HEK293 (cell line): Measurements from ENCODE around the gene RNF214.

Source experiments
- BCL6B ChIP-seq: fragments of 450-650 bp; formaldehyde crosslinking; IDR thresholded peaks from 2 replicates; pipeline ENCODE4 v1.5.1; 2017; ENCODE audit warnings: missing biosample characterization, missing genetic modification characterization
- KLF8 ChIP-seq: fragments of 450-650 bp; formaldehyde crosslinking; IDR thresholded peaks from 2 replicates; pipeline ENCODE4 v1.5.1; 2016; ENCODE audit warnings: missing biosample characterization, missing genetic modification characterization
- OVOL3 ChIP-seq: fragments of 450-650 bp; formaldehyde crosslinking; IDR thresholded peaks from 2 replicates; pipeline ENCODE4 v1.5.1; 2016; ENCODE audit warnings: missing biosample characterization, missing genetic modification characterization
- PATZ1 ChIP-seq: fragments of 450-650 bp; formaldehyde crosslinking; IDR thresholded peaks from 2 replicates; pipeline ENCODE4 v1.5.1; 2016; ENCODE audit warnings: missing biosample characterization, missing genetic modification characterization
- PRDM2 ChIP-seq: fragments of 450-650 bp; formaldehyde crosslinking; IDR thresholded peaks from 2 replicates; pipeline ENCODE4 v1.5.1; 2016; ENCODE audit warnings: missing biosample characterization, missing genetic modification characterization, borderline replicate concordance
- PRDM6 ChIP-seq: fragments of 450-650 bp; formaldehyde crosslinking; IDR thresholded peaks from 2 replicates; pipeline ENCODE4 v1.5.1; 2017; ENCODE audit warnings: missing biosample characterization, missing genetic modification characterization
- SCRT2 ChIP-seq: fragments of 450-650 bp; formaldehyde crosslinking; IDR thresholded peaks from 2 replicates; pipeline ENCODE4 v1.5.1; 2016; ENCODE audit warnings: missing biosample characterization, missing genetic modification characterization
- SETDB1 ChIP-seq: IDR thresholded peaks from one replicate; pipeline ENCODE4 v1.6.1; 2017; ENCODE audit warnings: mild to moderate bottlenecking, low read length, moderate library complexity, mixed read lengths; ENCODE audit not compliant: insufficient read length
- WT1 ChIP-seq: fragments of 450-650 bp; formaldehyde crosslinking; IDR thresholded peaks from 2 replicates; pipeline ENCODE4 v1.5.1; 2016; ENCODE audit warnings: missing biosample characterization, missing genetic modification characterization
- YY1 ChIP-seq: fragments of 450-650 bp; formaldehyde crosslinking; IDR thresholded peaks from 2 replicates; pipeline ENCODE4 v1.5.1; 2018; ENCODE audit warnings: missing biosample characterization, missing genetic modification characterization
- ZBTB26 ChIP-seq: fragments of 450-650 bp; formaldehyde crosslinking; optimal IDR thresholded peaks from 2 replicates; pipeline ENCODE3; 2016; ENCODE audit warnings: missing biosample characterization, mild to moderate bottlenecking, missing genetic modification characterization
- ZFHX2 ChIP-seq: fragments of 450-650 bp; formaldehyde crosslinking; conservative IDR thresholded peaks from 2 replicates; pipeline ENCODE4 v1.5.1; 2016; ENCODE audit warnings: missing biosample characterization, missing genetic modification characterization
- ZFP69B ChIP-seq: fragments of 450-650 bp; formaldehyde crosslinking; IDR thresholded peaks from 2 replicates; pipeline ENCODE4 v1.5.1; 2016; ENCODE audit warnings: missing biosample characterization, missing genetic modification characterization
- ZNF10 ChIP-seq: fragments of 450-650 bp; formaldehyde crosslinking; IDR thresholded peaks from 2 replicates; pipeline ENCODE4 v1.5.1; 2017; ENCODE audit warnings: missing biosample characterization, missing genetic modification characterization
- ZNF133 ChIP-seq: fragments of 450-650 bp; formaldehyde crosslinking; IDR thresholded peaks from 2 replicates; pipeline ENCODE4 v1.5.1; 2016; ENCODE audit warnings: missing biosample characterization, missing genetic modification characterization
- ZNF169 ChIP-seq: fragments of 450-650 bp; formaldehyde crosslinking; IDR thresholded peaks from 2 replicates; pipeline ENCODE4 v1.5.1; 2016; ENCODE audit warnings: missing biosample characterization, missing genetic modification characterization
- ZNF184 ChIP-seq: fragments of 450-650 bp; IDR thresholded peaks from 2 replicates; pipeline ENCODE4 v1.5.1; 2018; ENCODE audit warnings: missing biosample characterization, mild to moderate bottlenecking, missing genetic modification characterization
- ZNF24 ChIP-seq: fragments of 450-650 bp; formaldehyde crosslinking; IDR thresholded peaks from 2 replicates; pipeline ENCODE4 v1.5.1; 2016; ENCODE audit warnings: missing biosample characterization, missing genetic modification characterization
- ZNF335 ChIP-seq: fragments of 450-650 bp; formaldehyde crosslinking; conservative IDR thresholded peaks from 2 replicates; pipeline ENCODE4 v1.5.1; 2016; ENCODE audit warnings: missing biosample characterization, missing genetic modification characterization
- ZNF37A ChIP-seq: fragments of 450-650 bp; IDR thresholded peaks from 2 replicates; pipeline ENCODE4 v1.5.1; 2018; ENCODE audit warnings: missing biosample characterization, missing genetic modification characterization
- ZNF521 ChIP-seq: fragments of 450-650 bp; formaldehyde crosslinking; IDR thresholded peaks from 2 replicates; pipeline ENCODE4 v1.5.1; 2017; ENCODE audit warnings: missing biosample characterization, mild to moderate bottlenecking, missing genetic modification characterization
- ZNF561 ChIP-seq: fragments of 450-650 bp; IDR thresholded peaks from 2 replicates; pipeline ENCODE4 v1.5.1; 2018; ENCODE audit warnings: missing biosample characterization, missing genetic modification characterization, borderline replicate concordance
- ZNF600 ChIP-seq: fragments of 450-650 bp; formaldehyde crosslinking; IDR thresholded peaks from 2 replicates; pipeline ENCODE4 v1.5.1; 2016; ENCODE audit warnings: missing biosample characterization, missing genetic modification characterization
- ZNF610 ChIP-seq: fragments of 450-650 bp; formaldehyde crosslinking; IDR thresholded peaks from 2 replicates; pipeline ENCODE4 v1.5.1; 2016; ENCODE audit warnings: missing biosample characterization, missing genetic modification characterization, borderline replicate concordance
- ZNF623 ChIP-seq: fragments of 450-650 bp; formaldehyde crosslinking; IDR thresholded peaks from 2 replicates; pipeline ENCODE4 v1.5.1; 2016; ENCODE audit warnings: missing biosample characterization, missing genetic modification characterization
- ZNF629 ChIP-seq: fragments of 450-650 bp; formaldehyde crosslinking; IDR thresholded peaks from 2 replicates; pipeline ENCODE4 v1.5.1; 2017; ENCODE audit warnings: missing biosample characterization, missing genetic modification characterization
- ZSCAN23 ChIP-seq: fragments of 450-650 bp; formaldehyde crosslinking; IDR thresholded peaks from 2 replicates; pipeline ENCODE4 v1.5.1; 2016; ENCODE audit warnings: missing biosample characterization, missing genetic modification characterization
- ZSCAN30 ChIP-seq: fragments of 450-650 bp; IDR thresholded peaks from 2 replicates; pipeline ENCODE4 v1.5.1; 2018; ENCODE audit warnings: missing biosample characterization, mild to moderate bottlenecking, missing genetic modification characterization, moderate library complexity
- ZXDB ChIP-seq: fragments of 450-650 bp; formaldehyde crosslinking; IDR thresholded peaks from 2 replicates; pipeline ENCODE4 v1.5.1; 2016; ENCODE audit warnings: missing biosample characterization, missing genetic modification characterization

Gene RNF214

GRCh38 chr11:117273550-117274289 lies 41.2 kb downstream of the RNF214 start (continued):
- TF ChIP-seq SETDB1 (peak; percentile 100), KLF8 (tag by site-specific recombination) (peak; percentile 49; the same call in 1 of the 2 replicates), ZNF133 (tag by site-specific recombination) (no peak), ZBTB26 (tag by site-specific recombination) (no peak), ZNF521 (no peak), ZNF37A (tag by site-specific recombination) (no peak), ZFP69B (tag by site-specific recombination) (peak; percentile 55; the same call in 1 of the 2 replicates), OVOL3 (tag by site-specific recombination) (no peak), ZNF10 (tag by site-specific recombination) (no peak), ZNF623 (tag by site-specific recombination) (no peak), ZSCAN30 (tag by site-specific recombination) (no peak), ZNF629 (tag by site-specific recombination) (peak; percentile 65), ZFHX2 (tag by site-specific recombination) (no peak), ZNF335 (peak; percentile 65), ZXDB (tag by site-specific recombination) (peak; percentile 28; the same call in 1 of the 2 replicates), ZSCAN23 (no peak), PRDM6 (0 out of 2 replicates have a peak, but pooled peaks have one; percentile 33), WT1 (no peak), ZNF184 (tag by site-specific recombination) (no peak), BCL6B (tag by site-specific recombination) (no peak), YY1 (tag by site-specific recombination) (no peak), ZNF24 (peak; percentile 51; the same call in 1 of the 2 replicates), ZNF610 (tag by site-specific recombination) (no peak), SCRT2 (tag by site-specific recombination) (peak; percentile 54), PATZ1 (tag by site-specific recombination) (0 out of 2 replicates have a peak, but pooled peaks have one; percentile 18), ZNF561 (tag by site-specific recombination) (no peak), PRDM2 (tag by site-specific recombination) (no peak), ZNF600 (tag by site-specific recombination) (0 out of 2 replicates have a peak, but pooled peaks have one; percentile 22), ZNF169 (no peak)
